IPS-NIHi7 (cell line): ENCODE measurements around the gene UBA52.
A peak's percentile ranks its signal among the peaks of the same experiment; 100 is the strongest.
"Not testable (repeated sequence)": the region's sequence is repeated elsewhere in the genome, so short reads cannot be mapped to it uniquely, and the experiment has no call there.

Experiments used
- DNase-seq: peaks from one replicate; pipeline ENCODE4 v3.0.0; 2012; ENCODE audit warnings: mixed read lengths; ENCODE audit errors: extremely low spot score

The UBA52 gene

GRCh38 chr19:18571564-18572344 is at the start of gene UBA52:
TSS of gene UBA52 (plus strand) at chr19:18571857. CDS start at chr19:18573301, 1,444 bp downstream.
- DNase-seq, result peak; percentile 96

- peak; percentile 98 for DNase-seq
Measured at GRCh38 chr19:18522124-18522861, 49.4 kb upstream of the UBA52 start.

- not testable (repeated sequence) for DNase-seq
Measured at GRCh38 chr19:18522862-18523440, 48.7 kb upstream of the UBA52 start.

DNA sequence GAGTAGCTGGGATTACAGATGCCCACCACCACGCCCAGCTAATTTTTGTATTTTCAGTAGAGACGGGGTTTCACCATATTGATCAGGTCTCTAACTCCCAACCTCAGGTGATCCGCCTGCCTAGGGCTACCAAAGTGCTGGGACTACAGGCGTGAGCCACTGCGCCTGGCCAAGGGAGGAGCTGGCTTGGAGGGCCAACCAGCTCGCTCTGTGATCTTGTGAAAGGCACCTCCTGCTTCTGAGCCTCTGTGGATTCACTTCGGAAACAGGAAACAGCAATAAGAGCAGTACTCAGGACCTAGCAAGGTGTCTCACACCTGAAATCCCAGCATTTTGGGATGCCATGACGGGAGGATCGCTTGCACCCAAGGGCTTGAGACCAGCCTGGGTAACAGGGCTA is 47.8 kb upstream of the UBA52 start:
- no peak for DNase-seq

- no peak for DNase-seq
Measured at GRCh38 chr19:18526316-18526715, 45.3 kb upstream of the UBA52 start.

DNA sequence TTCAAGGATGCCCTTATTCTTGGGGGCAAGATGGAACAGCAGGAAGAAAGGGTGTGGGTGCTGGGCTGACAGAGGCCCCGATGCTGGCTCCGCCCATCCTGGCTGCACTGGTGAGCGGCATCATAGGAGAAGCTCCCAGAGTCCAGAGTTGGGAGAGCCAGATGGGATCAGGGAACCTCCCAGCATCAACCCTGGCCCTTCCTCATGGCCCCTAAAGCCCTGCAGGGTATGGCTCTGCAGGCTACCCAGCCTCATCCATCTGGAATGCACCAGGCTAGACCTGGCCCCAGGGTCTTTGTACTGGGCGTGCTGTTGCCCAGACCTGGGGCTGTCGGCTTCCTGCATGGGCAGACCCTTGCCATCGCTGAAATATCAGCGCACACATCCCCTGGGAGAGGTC is 41.9 kb upstream of the UBA52 start:
- DNase-seq, result no peak

- DNase-seq, result no peak
Measured at GRCh38 chr19:18531485-18531884, 40.2 kb upstream of the UBA52 start.

GRCh38 chr19:18532168-18532890 is 39.3 kb upstream of the UBA52 start:
- DNase-seq, result no peak

DNA sequence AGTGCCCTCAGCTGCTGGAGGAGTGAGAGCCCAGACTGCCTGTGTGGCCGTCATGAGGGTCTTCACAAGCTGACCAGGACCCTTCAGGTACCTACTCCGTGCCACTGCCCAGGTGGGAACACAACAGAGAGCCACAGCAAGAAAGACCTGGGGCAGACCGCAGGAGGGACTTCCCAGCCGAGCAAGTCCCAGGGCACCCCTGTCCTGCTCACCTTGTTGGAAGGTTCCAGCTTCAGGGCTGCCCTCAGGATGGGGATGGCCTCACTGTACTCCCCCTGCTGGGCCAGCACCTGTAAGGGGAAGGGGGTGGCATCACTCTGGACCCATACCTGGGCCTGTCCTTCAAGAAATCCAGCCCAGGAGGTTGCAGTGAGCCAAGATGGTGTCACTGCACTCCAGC is 38.6 kb upstream of the UBA52 start:
- no peak for DNase-seq

- no peak for DNase-seq
Measured at GRCh38 chr19:18536475-18536874, 35.2 kb upstream of the UBA52 start.

GRCh38 chr19:18537431-18537830 is 34.2 kb upstream of the UBA52 start:
- DNase-seq, result no peak

GRCh38 chr19:18538115-18538514 is 33.5 kb upstream of the UBA52 start:
- no peak for DNase-seq

DNA sequence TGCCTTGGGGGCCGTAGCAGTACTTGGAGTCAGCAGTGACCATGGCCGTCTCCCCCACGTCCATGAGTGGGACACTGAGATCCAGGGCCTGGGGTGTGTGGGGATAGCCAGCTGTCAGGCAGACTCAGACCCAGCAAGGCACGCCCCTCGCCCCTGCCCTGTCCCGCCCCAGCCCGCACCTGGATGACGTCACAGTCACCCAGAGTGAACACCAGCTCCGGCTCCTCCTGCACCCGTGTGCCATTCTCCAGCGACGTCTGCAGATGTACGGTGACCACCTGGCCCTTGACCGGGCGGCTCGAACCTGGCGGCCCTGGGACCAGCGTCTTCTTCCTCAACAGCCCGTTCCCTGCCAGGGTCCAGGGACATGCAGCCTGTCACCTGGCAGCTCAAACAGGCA is 32.3 kb upstream of the UBA52 start:
- DNase-seq, result no peak

- not testable (repeated sequence) for DNase-seq
Measured at GRCh38 chr19:18540200-18540599, 31.5 kb upstream of the UBA52 start.

DNA sequence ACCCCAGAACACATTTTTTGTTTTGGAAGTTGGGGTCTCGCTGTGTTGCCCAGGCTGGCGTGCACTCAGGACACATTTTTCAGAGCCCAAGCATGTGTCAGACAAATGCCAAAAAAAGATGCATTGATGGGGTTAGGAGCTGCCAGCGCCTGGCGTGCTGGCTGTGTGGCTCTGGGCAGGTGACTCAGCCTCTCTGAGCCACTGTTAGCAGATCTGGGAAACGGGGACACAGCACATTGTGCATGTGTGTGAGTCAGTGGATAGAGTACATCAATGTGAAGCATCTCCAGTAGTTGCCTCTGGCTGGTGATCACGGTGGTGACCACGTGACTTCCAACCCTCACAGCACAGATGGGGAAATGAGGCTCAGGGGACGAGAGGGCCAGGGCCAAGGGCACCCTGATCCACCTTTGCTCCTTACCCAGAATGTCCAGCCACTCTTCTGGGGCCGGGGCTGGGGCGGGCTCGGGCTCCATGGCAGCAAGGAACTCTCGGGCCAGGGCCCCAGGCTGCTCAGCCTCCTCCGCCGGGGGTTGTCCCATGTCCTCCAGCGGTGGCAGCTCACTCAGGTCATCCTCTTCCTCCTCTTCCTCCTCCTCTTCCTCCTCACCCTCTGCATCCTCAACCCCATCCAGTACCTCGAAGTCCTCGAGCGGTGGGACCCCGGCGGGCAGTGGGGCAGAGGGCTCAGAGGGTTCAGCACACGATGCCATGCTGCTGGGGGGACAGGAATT is 30.2 kb upstream of the UBA52 start:
- DNase-seq, result no peak

GRCh38 chr19:18541992-18542940 is 29.4 kb upstream of the UBA52 start:
- peak; percentile 54 for DNase-seq

DNA sequence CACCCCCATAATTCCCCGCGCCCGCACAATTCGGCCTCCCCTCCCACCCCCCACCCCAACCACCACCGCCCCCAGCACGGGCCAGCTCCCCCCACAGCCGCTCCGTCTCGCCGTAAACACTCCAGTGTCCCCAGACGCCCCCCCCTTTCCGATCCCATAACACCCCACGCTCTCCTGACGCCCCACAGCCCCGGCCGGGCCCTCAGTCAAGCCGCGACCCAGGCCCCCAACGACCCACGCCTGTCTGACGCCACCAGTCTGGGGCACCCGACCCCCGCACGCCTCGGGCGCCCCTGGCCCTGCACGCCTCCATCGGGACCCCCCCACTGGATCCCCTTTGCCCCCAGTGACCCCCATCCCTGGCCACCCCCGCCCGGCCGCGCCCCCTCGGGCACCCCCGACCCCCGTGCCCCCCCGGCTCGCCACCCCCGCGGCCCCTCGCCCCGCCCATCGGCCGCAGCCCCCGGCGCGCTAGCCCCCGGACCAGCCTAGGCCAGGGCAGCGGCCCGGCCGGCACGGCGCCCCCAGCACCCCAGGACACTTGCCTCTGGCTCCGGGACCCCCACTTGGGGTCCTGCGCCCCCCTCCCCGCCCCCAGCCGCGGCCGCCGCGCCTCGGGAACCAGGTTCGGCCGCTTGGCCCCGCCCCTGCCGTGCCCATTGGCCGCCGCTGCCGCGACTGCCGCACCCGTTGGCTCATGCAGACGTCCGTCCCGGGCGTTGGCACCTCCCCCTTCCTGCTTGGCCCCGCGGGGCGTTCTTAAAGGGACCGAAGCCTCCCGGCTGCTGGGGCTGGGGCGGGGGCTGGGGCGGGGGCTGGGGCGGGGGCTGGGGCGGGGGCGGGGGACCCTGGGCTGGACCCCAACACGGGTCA is 28.5 kb upstream of the UBA52 start, which contains the start of gene FKBP8:
Gene FKBP8, minus strand, starts transcription at position 633 of the 873 bp plus-strand sequence. CDS start 1,603 bp downstream, outside the sequence.
- DNase-seq, result peak; percentile 99

DNA sequence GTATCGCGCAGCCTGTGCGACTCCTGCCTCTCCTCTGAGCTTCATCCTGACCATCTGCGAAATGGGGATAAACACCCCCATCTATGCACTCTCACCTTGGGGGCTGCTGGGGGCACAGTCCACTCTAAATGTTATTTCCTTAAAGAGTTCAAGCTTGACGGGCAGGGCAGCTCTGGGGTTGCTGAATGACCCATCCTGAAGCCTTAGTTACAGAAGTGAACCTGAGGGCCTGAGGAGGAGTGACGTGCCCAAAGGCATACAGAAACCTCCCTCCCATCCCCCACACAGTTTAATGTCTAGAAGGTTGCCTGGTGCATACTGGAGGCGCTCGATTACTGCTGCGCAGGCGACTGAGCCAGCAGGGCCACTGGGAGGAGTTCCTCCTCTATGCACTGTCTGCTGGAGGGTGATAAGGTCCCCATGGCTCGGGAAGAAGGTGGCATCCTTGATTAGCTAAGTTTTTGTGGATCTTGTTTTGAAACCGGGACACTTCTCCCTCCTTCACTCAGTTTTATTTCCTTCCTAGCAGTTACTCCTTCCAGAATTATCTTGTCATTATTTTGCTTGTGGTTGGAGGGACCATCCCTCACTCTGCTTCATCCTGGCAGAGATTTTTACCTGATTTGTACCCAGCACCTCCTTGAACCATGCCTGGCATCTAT is 27.7 kb upstream of the UBA52 start:
- DNase-seq, result peak; percentile 74

- no peak for DNase-seq
Measured at GRCh38 chr19:18551631-18552030, 20.0 kb upstream of the UBA52 start.
